HG03159 (cell line): Measurements from ENCODE around the gene REG4.
"Not testable (repeated sequence)": the region's sequence is repeated elsewhere in the genome, so short reads cannot be mapped to it uniquely, and the experiment has no call there.

Source experiments
- ATAC-seq: cut with Tn5 transposase; IDR thresholded peaks from one replicate; pipeline ENCODE4 v1.9.1; 2021; ENCODE audit warnings: mild to moderate bottlenecking, moderate library complexity; ENCODE audit not compliant: unreplicated experiment

The REG4 gene

GRCh38 chr1:119808491-119808890 is 2.8 kb downstream of the REG4 start:
- no peak for ATAC-seq

GRCh38 chr1:119806489-119806888 is 4.8 kb downstream of the REG4 start:
- no peak for ATAC-seq

GRCh38 chr1:119805746-119806145 is 5.5 kb downstream of the REG4 start:
- ATAC-seq = no peak

- ATAC-seq = no peak
Measured at GRCh38 chr1:119805247-119805646, 6.0 kb downstream of the REG4 start.

- ATAC-seq = no peak
Measured at GRCh38 chr1:119799599-119800177, 11.6 kb downstream of the REG4 start.

GRCh38 chr1:119799003-119799402 is 12.3 kb downstream of the REG4 start:
- ATAC-seq = no peak

- ATAC-seq = no peak
Measured at GRCh38 chr1:119797606-119798005, 13.7 kb downstream of the REG4 start.

GRCh38 chr1:119797162-119797561 is 14.1 kb downstream of the REG4 start:
- ATAC-seq = no peak

- ATAC-seq = no peak
Measured at GRCh38 chr1:119795261-119796200, 15.7 kb downstream of the REG4 start.

GRCh38 chr1:119794876-119795240 is 16.4 kb downstream of the REG4 start:
- no peak for ATAC-seq

GRCh38 chr1:119794230-119794875 is 16.9 kb downstream of the REG4 start:
- no peak for ATAC-seq

- no peak for ATAC-seq
Measured at GRCh38 chr1:119791377-119791776, 19.9 kb downstream of the REG4 start.

GRCh38 chr1:119790451-119791198 is 20.6 kb downstream of the REG4 start:
- ATAC-seq = no peak

- no peak for ATAC-seq
Measured at GRCh38 chr1:119787776-119788175, 23.5 kb downstream of the REG4 start.

GRCh38 chr1:119786473-119787050 is 24.7 kb downstream of the REG4 start:
- ATAC-seq = not testable (repeated sequence)

- ATAC-seq = not testable (repeated sequence)
Measured at GRCh38 chr1:119786046-119786445, 25.2 kb downstream of the REG4 start.

GRCh38 chr1:119784191-119784781 is 27.0 kb downstream of the REG4 start:
- no peak for ATAC-seq

GRCh38 chr1:119783354-119784185 is 27.7 kb downstream of the REG4 start:
- no peak for ATAC-seq

- ATAC-seq = no peak
Measured at GRCh38 chr1:119782631-119783325, 28.5 kb downstream of the REG4 start.
